ENCODE data around the gene CDKN2A. TPM values are rescaled to one million over a fixed set of nuclear protein-coding genes. Genes with fewer than 3 reads are reported as not detected.

The CDKN2A gene
- total RNA-seq, 3 donors from 2014 or later (not counting 1 experiment from before 2014, with no cell fraction given): 3.5 to 7.7 (median 3.8) TPM

- H3K36me3 Mint-ChIP-seq: no peaks in the 10 kb centered on the region
- Histone ChIP-seq H3K27me3 (ENCODE audit: control insufficient read depth, insufficient read depth, low read length) (no peaks in the 10 kb centered on the region), H3K36me3 (ENCODE audit: control insufficient read depth, insufficient read depth, low read length) (no peaks in the 10 kb centered on the region), H3K4me3 (ENCODE audit: low read length) (no peak overlapping the region), H3K4me1 (ENCODE audit: control insufficient read depth, insufficient read depth, low read length) (no peaks in the 10 kb centered on the region), H3K9me3 (ENCODE audit: control insufficient read depth, insufficient read depth, low read length) (no peaks in the 10 kb centered on the region), H3K27ac (ENCODE audit: low read length) (no peak overlapping the region)
- ATAC-seq (no peak), DNase-seq (no peak)
- no CpG with 5 or more reads among the region's 1 CpG for WGBS (ENCODE audit: insufficient coverage)
- no peaks in the 10 kb centered on the region for H3K4me1 Mint-ChIP-seq
- no peaks in the 10 kb centered on the region for H3K9me3 Mint-ChIP-seq
- no peak overlapping the region for H3K4me3 Mint-ChIP-seq
- H3K27ac Mint-ChIP-seq: no peak overlapping the region
- no peaks in the 10 kb centered on the region for H3K27me3 Mint-ChIP-seq (ENCODE audit: low read depth in 2 of 2)
- intact Hi-C loops (cut with micrococcal nuclease): no loop called here
- TF ChIP-seq CTCF (IDR thresholded peaks at IDR 0.05): no peak
Measured at GRCh38 chr9:21935631-21936030, 58.6 kb downstream of the CDKN2A start.

GRCh38 chr9:21933865-21934264 is 60.3 kb downstream of the CDKN2A start:
- WGBS (ENCODE audit: insufficient coverage): 96% methylated on average over 2 of the region's 2 CpGs
- Mint-ChIP-seq H3K4me3 (no peak overlapping the region), H3K4me1 (no peaks in the 10 kb centered on the region), H3K27me3 (ENCODE audit: low read depth in 2 of 2) (no peaks in the 10 kb centered on the region), H3K36me3 (no peaks in the 10 kb centered on the region), H3K9me3 (no peaks in the 10 kb centered on the region), H3K27ac (no peak overlapping the region)
- ATAC-seq (no peak), DNase-seq (no peak)
- no peaks in the 10 kb centered on the region for H3K4me1 ChIP-seq (ENCODE audit: control insufficient read depth, insufficient read depth, low read length)
- H3K27ac ChIP-seq (ENCODE audit: low read length): no peak overlapping the region
- H3K9me3 ChIP-seq (ENCODE audit: control insufficient read depth, insufficient read depth, low read length): no peaks in the 10 kb centered on the region
- intact Hi-C loops (cut with micrococcal nuclease): no loop called here
- TF ChIP-seq CTCF (IDR thresholded peaks at IDR 0.05): no peak
- H3K27me3 ChIP-seq (ENCODE audit: control insufficient read depth, insufficient read depth, low read length): no peaks in the 10 kb centered on the region
- H3K36me3 ChIP-seq (ENCODE audit: control insufficient read depth, insufficient read depth, low read length): no peaks in the 10 kb centered on the region
- H3K4me3 ChIP-seq (ENCODE audit: low read length): no peak overlapping the region

- no peak for DNase-seq
- Mint-ChIP-seq H3K27me3 (ENCODE audit: low read depth in 2 of 2) (no peaks in the 10 kb centered on the region), H3K4me3 (no peak overlapping the region), H3K4me1 (no peaks in the 10 kb centered on the region), H3K36me3 (no peaks in the 10 kb centered on the region), H3K27ac (no peak overlapping the region), H3K9me3 (no peaks in the 10 kb centered on the region)
- Histone ChIP-seq H3K36me3 (ENCODE audit: control insufficient read depth, insufficient read depth, low read length) (no peaks in the 10 kb centered on the region), H3K4me3 (ENCODE audit: low read length) (no peak overlapping the region), H3K27ac (ENCODE audit: low read length) (no peak overlapping the region), H3K4me1 (ENCODE audit: control insufficient read depth, insufficient read depth, low read length) (no peaks in the 10 kb centered on the region), H3K9me3 (ENCODE audit: control insufficient read depth, insufficient read depth, low read length) (no peaks in the 10 kb centered on the region), H3K27me3 (ENCODE audit: control insufficient read depth, insufficient read depth, low read length) (no peaks in the 10 kb centered on the region)
- intact Hi-C loops (cut with micrococcal nuclease): no loop called here
- ATAC-seq: no peak
- TF ChIP-seq CTCF (IDR thresholded peaks at IDR 0.05): no peak
Measured at GRCh38 chr9:21933281-21933680, 60.9 kb downstream of the CDKN2A start.

GRCh38 chr9:21931428-21931827 is 62.8 kb downstream of the CDKN2A start:
- no peaks in the 10 kb centered on the region for H3K36me3 ChIP-seq (ENCODE audit: control insufficient read depth, insufficient read depth, low read length)
- H3K27ac ChIP-seq (ENCODE audit: low read length): no peak overlapping the region
- ATAC-seq (no peak), DNase-seq (no peak)
- 80% methylated on average over 1 of the region's 1 CpG for WGBS (ENCODE audit: insufficient coverage)
- Mint-ChIP-seq H3K27ac (no peak overlapping the region), H3K36me3 (no peaks in the 10 kb centered on the region), H3K9me3 (no peaks in the 10 kb centered on the region), H3K27me3 (ENCODE audit: low read depth in 2 of 2) (no peaks in the 10 kb centered on the region), H3K4me1 (no peaks in the 10 kb centered on the region), H3K4me3 (no peak overlapping the region)
- no peak overlapping the region for H3K4me3 ChIP-seq (ENCODE audit: low read length)
- H3K9me3 ChIP-seq (ENCODE audit: control insufficient read depth, insufficient read depth, low read length): no peaks in the 10 kb centered on the region
- no peaks in the 10 kb centered on the region for H3K27me3 ChIP-seq (ENCODE audit: control insufficient read depth, insufficient read depth, low read length)
- TF ChIP-seq CTCF (IDR thresholded peaks at IDR 0.05): no peak
- intact Hi-C loops (cut with micrococcal nuclease): no loop called here
- no peaks in the 10 kb centered on the region for H3K4me1 ChIP-seq (ENCODE audit: control insufficient read depth, insufficient read depth, low read length)
